GM21360 (cell line): ENCODE results near the gene RASIP1.

ENCODE experiments used
- ATAC-seq: cut with Tn5 transposase; IDR thresholded peaks from one replicate; pipeline ENCODE4 v1.9.1; 2021; ENCODE audit warnings: mild to moderate bottlenecking, moderate library complexity; ENCODE audit not compliant: unreplicated experiment

RASIP1 gene

GRCh38 chr19:48756686-48757085, 16.3 kb upstream of the RASIP1 start:
- ATAC-seq: no peak

GRCh38 chr19:48756212-48756611, 15.8 kb upstream of the RASIP1 start:
- ATAC-seq: no peak

GRCh38 chr19:48755787-48756186, 15.4 kb upstream of the RASIP1 start:
- ATAC-seq: no peak

- no peak for ATAC-seq
Measured at GRCh38 chr19:48755084-48755641, 14.8 kb upstream of the RASIP1 start, which contains the start of gene FGF21. Gene FGF21, plus strand, starts transcription at chr19:48755524. Its CDS starts 713 bp downstream, at chr19:48756237.

GRCh38 chr19:48752496-48753365, 12.3 kb upstream of the RASIP1 start, which contains the start of gene FUT1:
Gene FUT1, minus strand, starts transcription at chr19:48752641. Its CDS starts 1,360 bp downstream, at chr19:48751281.
- ATAC-seq: no peak

- no peak for ATAC-seq
Measured at GRCh38 chr19:48751845-48752495, 11.6 kb upstream of the RASIP1 start.

GRCh38 chr19:48750771-48751504, 10.5 kb upstream of the RASIP1 start:
- no peak for ATAC-seq

- ATAC-seq: no peak
Measured at GRCh38 chr19:48750351-48750750, 9.9 kb upstream of the RASIP1 start.

- ATAC-seq: no peak
Measured at GRCh38 chr19:48749571-48750198, 9.3 kb upstream of the RASIP1 start.

- no peak for ATAC-seq
Measured at GRCh38 chr19:48746738-48747575, 6.5 kb upstream of the RASIP1 start, which contains the start of gene IZUMO1. Gene IZUMO1, minus strand, starts transcription at chr19:48746909. Its CDS starts 1,050 bp downstream, at chr19:48745859.

- no peak for ATAC-seq
Measured at GRCh38 chr19:48746110-48746509, 5.7 kb upstream of the RASIP1 start.

GRCh38 chr19:48745208-48745995, 5.0 kb upstream of the RASIP1 start:
- no peak for ATAC-seq

GRCh38 chr19:48742096-48742495, 1.7 kb upstream of the RASIP1 start:
- ATAC-seq: no peak

GRCh38 chr19:48741129-48741999, 954 bp upstream of the RASIP1 start:
- no peak for ATAC-seq

- ATAC-seq: no peak
Measured at GRCh38 chr19:48739404-48740163, 826 bp downstream of the RASIP1 start.

- peak; percentile 74 for ATAC-seq
Measured at GRCh38 chr19:48738557-48739403, 1.6 kb downstream of the RASIP1 start.
